PC-3 (cell line): ENCODE data around the gene FOXP1. TPM values are rescaled to one million over a fixed set of nuclear protein-coding genes. Genes with fewer than 3 reads are reported as not detected.

Source experiments
- ATAC-seq: fragments of 200-7000 bp; cut with Tn5 transposase; 2 replicates; pipeline ENCODE4 v1.9.1; 2020; ENCODE audit warnings: mild to moderate bottlenecking, moderate library complexity
- BruUV-seq: library from RNA; stranded (reverse); fragments of 400-500 nt; replicated peaks from 2 replicates; lab custom pipeline; 2021; lab: Mats Ljungman, UMichigan
- CTCF ChIA-PET: fragments of 300-600 bp; sonication (Branson Sonifier 250); formaldehyde crosslinking; loops from one replicate; lab custom pipeline; 2022; ENCODE audit warnings: antibody characterized with exemption; lab: Charles Lee
- POLR2A ChIA-PET: fragments of 300-600 bp; sonication (Branson Sonifier 250); formaldehyde crosslinking; loops from one replicate; lab custom pipeline; 2022; ENCODE audit warnings: antibody characterized with exemption; ENCODE audit not compliant: unreplicated experiment; lab: Charles Lee
- DNase-seq: peaks from one replicate; pipeline ENCODE4 v3.0.0-alpha.2; 2015
- H2AFZ ChIP-seq: fragments of 300-600 bp; sonication (generic); 2 replicates; pipeline ENCODE4 v1.6.0; 2016; ENCODE audit warnings: antibody characterized with exemption, low read length
- H3F3A ChIP-seq: fragments of 300-600 bp; sonication (generic); one replicate; pipeline ENCODE4 v1.6.0; 2017; ENCODE audit warnings: antibody characterized with exemption, low read length, control low read depth, mild to moderate bottlenecking; ENCODE audit not compliant: unreplicated experiment
- H3K27ac ChIP-seq: fragments of 300-600 bp; sonication (generic); 2 replicates; pipeline ENCODE4 v1.5.1; 2016; ENCODE audit warnings: mild to moderate bottlenecking, low read length
- H3K27me3 ChIP-seq: fragments of 300-600 bp; sonication (generic); 2 replicates; pipeline ENCODE4 v1.6.1; 2016; ENCODE audit warnings: low read length, mixed read lengths
- H3K36me3 ChIP-seq: fragments of 300-600 bp; sonication (generic); 2 replicates; pipeline ENCODE4 v1.6.1; 2016; ENCODE audit warnings: low read depth, mixed run types, low read length, mixed read lengths
- H3K4me1 ChIP-seq: fragments of 300-600 bp; sonication (generic); 2 replicates; pipeline ENCODE4 v1.5.1; 2016; ENCODE audit warnings: low read length; ENCODE audit not compliant: insufficient read depth
- H3K4me2 ChIP-seq: fragments of 300-600 bp; sonication (generic); 2 replicates; pipeline ENCODE4 v1.6.0; 2016; ENCODE audit warnings: low read length
- H3K4me3 ChIP-seq: fragments of 300-600 bp; sonication (generic); 2 replicates; pipeline ENCODE4 v1.5.1; 2016; ENCODE audit warnings: mild to moderate bottlenecking, low read length, mixed read lengths
- H3K79me2 ChIP-seq: fragments of 300-600 bp; sonication (generic); 2 replicates; pipeline ENCODE4 v1.6.1; 2017; ENCODE audit warnings: low read length, mixed read lengths
- H3K9ac ChIP-seq: fragments of 300-600 bp; sonication (generic); 2 replicates; pipeline ENCODE4 v1.6.0; 2016; ENCODE audit warnings: mild to moderate bottlenecking, low read length
- H3K9me2 ChIP-seq: fragments of 300-600 bp; sonication (generic); replicated peaks from 2 replicates; pipeline ENCODE4 v1.6.1; 2016; ENCODE audit warnings: mixed run types, low read length, mixed read lengths
- H3K9me3 ChIP-seq: fragments of 300-600 bp; sonication (generic); 2 replicates; pipeline ENCODE4 v1.6.1; 2016; ENCODE audit warnings: low read length, mixed read lengths
- H4K20me1 ChIP-seq: fragments of 300-600 bp; sonication (generic); 2 replicates; pipeline ENCODE4 v1.6.1; 2016; ENCODE audit warnings: low read length, mixed read lengths
- EZH2 ChIP-seq: fragments of 300-600 bp; sonication (generic); IDR thresholded peaks from one replicate; pipeline ENCODE4 v1.6.1; 2017; ENCODE audit warnings: antibody characterized with exemption, mild to moderate bottlenecking, low read length; ENCODE audit not compliant: unreplicated experiment
- EZH2phosphoT487 ChIP-seq: fragments of 300-600 bp; sonication (generic); IDR thresholded peaks from 2 replicates; pipeline ENCODE4 v1.6.1; 2018; ENCODE audit warnings: mild to moderate bottlenecking, antibody characterized with exemption, low read length, borderline replicate concordance
- intact Hi-C: fragments of 100-400 bp; cut with micrococcal nuclease; formaldehyde crosslinking; loops from 2 replicates; pipeline ENCODE4 v1.9.0; 2023
- total RNA-seq: library from RNA; depleted of rRNA; stranded (reverse); fragments of >200 nt; gene quantifications from 2 replicates; pipeline ENCODE4 v1.2.3, GENCODE V29; 2014
- TF ChIP-seq, protein P1 (sequence below): fragments of 300-600 bp; sonication (generic); conservative IDR thresholded peaks from 2 replicates; pipeline ENCODE4 v1.5.1; 2017; ENCODE audit warnings: antibody characterized with exemption, low read depth, mild to moderate bottlenecking, low read length

Gene FOXP1
- total RNA-seq, 1 experiment from 2014 or later: 35.3 TPM

DNA sequence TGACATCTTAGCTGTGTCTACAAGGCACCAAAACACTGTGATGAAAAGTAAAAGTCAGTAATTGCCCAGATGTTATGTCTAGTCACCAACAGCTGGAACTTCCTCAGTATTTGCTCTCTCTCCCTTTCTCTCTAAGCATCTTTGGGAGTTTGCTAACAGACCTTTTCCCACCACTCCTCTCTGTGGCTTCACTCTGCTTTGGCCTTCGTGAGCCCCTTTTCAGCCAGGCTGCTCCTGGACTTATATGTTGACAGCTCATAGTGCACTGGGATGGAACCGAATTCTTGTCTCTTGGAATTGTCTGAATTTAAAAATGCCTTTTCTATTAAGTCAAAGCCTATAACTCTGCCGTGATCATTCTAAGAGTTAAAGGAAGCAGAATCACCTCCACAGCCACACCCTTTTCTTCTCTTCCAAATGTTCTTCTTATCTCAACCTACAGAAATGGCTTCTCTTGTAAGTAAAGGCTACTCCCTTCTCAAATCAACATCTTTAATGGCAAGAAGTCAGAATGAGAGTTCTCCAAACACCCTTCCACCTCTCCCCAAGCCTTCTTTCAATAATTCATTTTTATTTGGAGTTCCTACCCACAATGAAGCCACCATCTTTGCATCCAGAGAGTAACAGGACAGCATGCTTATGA, 17.2 kb upstream of the FOXP1 start:
- H2AFZ ChIP-seq: no peak overlapping the region
- H3K9me3 ChIP-seq: 0 out of 2 replicates have a peak, but pooled peaks cover 7% of the 10 kb centered on the region
- H3K27ac ChIP-seq: no peak overlapping the region
- H3K9me2 ChIP-seq: no peaks in the 10 kb centered on the region
- DNase-seq: no peak
- H3F3A ChIP-seq: peaks cover 6% of the 10 kb centered on the region
- ChIA-PET CTCF (interaction anchor here (0.7 kb wide), 1 partner anchor 886 kb away, joined by 3 read pairs; no protein-coding TSS in a partner anchor), POLR2A (no interaction called here)
- no peak overlapping the region for H3K4me3 ChIP-seq
- intact Hi-C loops: no loop called here
- TF ChIP-seq, protein P1, sequence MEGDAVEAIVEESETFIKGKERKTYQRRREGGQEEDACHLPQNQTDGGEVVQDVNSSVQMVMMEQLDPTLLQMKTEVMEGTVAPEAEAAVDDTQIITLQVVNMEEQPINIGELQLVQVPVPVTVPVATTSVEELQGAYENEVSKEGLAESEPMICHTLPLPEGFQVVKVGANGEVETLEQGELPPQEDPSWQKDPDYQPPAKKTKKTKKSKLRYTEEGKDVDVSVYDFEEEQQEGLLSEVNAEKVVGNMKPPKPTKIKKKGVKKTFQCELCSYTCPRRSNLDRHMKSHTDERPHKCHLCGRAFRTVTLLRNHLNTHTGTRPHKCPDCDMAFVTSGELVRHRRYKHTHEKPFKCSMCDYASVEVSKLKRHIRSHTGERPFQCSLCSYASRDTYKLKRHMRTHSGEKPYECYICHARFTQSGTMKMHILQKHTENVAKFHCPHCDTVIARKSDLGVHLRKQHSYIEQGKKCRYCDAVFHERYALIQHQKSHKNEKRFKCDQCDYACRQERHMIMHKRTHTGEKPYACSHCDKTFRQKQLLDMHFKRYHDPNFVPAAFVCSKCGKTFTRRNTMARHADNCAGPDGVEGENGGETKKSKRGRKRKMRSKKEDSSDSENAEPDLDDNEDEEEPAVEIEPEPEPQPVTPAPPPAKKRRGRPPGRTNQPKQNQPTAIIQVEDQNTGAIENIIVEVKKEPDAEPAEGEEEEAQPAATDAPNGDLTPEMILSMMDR: no peak
- TF ChIP-seq EZH2 (no peak), EZH2phosphoT487 (no peak)
- no peaks in the 10 kb centered on the region for H3K27me3 ChIP-seq
- H3K36me3 ChIP-seq: no peaks in the 10 kb centered on the region
- H3K9ac ChIP-seq: no peak overlapping the region
- no peaks in the 10 kb centered on the region for H4K20me1 ChIP-seq
- no TSS peak for BruUV-seq
- H3K79me2 ChIP-seq: no peaks in the 10 kb centered on the region
- no peak for ATAC-seq
- H3K4me2 ChIP-seq: no peak overlapping the region
- peaks cover 44% of the 10 kb centered on the region for H3K4me1 ChIP-seq

DNA sequence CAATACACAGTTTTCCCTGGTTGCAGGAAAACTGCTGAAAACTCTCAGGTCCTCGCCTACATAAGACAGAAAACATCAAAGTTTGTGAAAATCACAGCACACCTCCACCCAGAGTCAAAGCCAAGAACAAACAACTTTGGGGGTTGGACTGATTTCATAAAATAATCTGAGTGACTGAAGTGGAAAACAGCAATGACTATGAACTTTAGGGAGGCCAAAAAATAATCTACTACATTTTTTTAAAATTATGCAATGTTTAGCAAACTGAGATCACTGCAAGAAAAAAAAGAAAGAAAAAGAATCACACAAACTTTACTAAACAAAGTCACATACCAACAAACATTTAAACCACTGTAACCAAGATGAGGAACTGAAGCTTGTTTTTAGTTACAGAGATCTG, 15.9 kb upstream of the FOXP1 start:
- Histone ChIP-seq H3K4me2 (no peak overlapping the region), H3K4me1 (peaks cover 44% of the 10 kb centered on the region), H3K9me2 (no peaks in the 10 kb centered on the region), H3K9ac (no peak overlapping the region), H3K27ac (no peak overlapping the region), H2AFZ (no peak overlapping the region), H3F3A (peaks cover 6% of the 10 kb centered on the region), H4K20me1 (no peaks in the 10 kb centered on the region), H3K4me3 (no peak overlapping the region), H3K36me3 (no peaks in the 10 kb centered on the region), H3K27me3 (no peaks in the 10 kb centered on the region), H3K79me2 (no peaks in the 10 kb centered on the region), H3K9me3 (0 out of 2 replicates have a peak, but pooled peaks cover 7% of the 10 kb centered on the region)
- no peak for ATAC-seq
- intact Hi-C loops: no loop called here
- DNase-seq: peak; percentile 18
- ChIA-PET CTCF (no interaction called here), POLR2A (interaction anchor here (0.7 kb wide), 1 partner anchor 16 kb away, joined by 6 read pairs; the partner anchor contains the start of gene FOXP1)
- TF ChIP-seq EZH2phosphoT487: no peak
- TF ChIP-seq, protein P1: no peak
- no peak for TF ChIP-seq EZH2
- no TSS peak for BruUV-seq

DNA sequence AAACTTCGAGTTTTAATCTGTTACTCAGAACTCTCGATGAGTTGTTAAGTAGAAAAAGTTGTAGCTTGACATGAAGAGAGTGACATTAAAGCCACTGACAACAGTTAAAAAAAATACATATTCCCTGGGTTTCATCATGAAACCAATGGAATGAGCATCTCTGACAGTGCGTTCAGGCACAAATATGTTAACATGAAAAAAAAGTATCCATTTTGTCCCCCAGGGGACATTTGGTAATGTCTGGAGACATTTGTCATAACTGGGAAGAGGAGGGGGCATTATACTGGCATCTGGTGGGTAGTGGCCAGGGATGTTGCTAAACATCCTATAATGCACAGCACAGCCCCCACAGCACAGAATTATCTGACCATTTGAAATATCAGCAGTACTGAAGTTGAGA, 14.8 kb upstream of the FOXP1 start:
- intact Hi-C loops: no loop called here
- no TSS peak for BruUV-seq
- Histone ChIP-seq H3K9me2 (no peaks in the 10 kb centered on the region), H3K4me2 (no peak overlapping the region), H3K9me3 (0 out of 2 replicates have a peak, but pooled peaks cover 7% of the 10 kb centered on the region), H3K9ac (no peak overlapping the region), H2AFZ (no peak overlapping the region), H3K36me3 (no peaks in the 10 kb centered on the region), H3K4me1 (peaks cover 44% of the 10 kb centered on the region), H3K4me3 (no peak overlapping the region), H4K20me1 (no peaks in the 10 kb centered on the region), H3K27me3 (no peaks in the 10 kb centered on the region), H3F3A (peaks cover 6% of the 10 kb centered on the region), H3K27ac (no peak overlapping the region), H3K79me2 (no peaks in the 10 kb centered on the region)
- ChIA-PET CTCF (no interaction called here), POLR2A (no interaction called here)
- TF ChIP-seq, protein P1: no peak
- TF ChIP-seq EZH2 (no peak), EZH2phosphoT487 (no peak)
- no peak for DNase-seq
- no peak for ATAC-seq
